ENCODE results near the gene TEAD4.

TEAD4 gene

DNA sequence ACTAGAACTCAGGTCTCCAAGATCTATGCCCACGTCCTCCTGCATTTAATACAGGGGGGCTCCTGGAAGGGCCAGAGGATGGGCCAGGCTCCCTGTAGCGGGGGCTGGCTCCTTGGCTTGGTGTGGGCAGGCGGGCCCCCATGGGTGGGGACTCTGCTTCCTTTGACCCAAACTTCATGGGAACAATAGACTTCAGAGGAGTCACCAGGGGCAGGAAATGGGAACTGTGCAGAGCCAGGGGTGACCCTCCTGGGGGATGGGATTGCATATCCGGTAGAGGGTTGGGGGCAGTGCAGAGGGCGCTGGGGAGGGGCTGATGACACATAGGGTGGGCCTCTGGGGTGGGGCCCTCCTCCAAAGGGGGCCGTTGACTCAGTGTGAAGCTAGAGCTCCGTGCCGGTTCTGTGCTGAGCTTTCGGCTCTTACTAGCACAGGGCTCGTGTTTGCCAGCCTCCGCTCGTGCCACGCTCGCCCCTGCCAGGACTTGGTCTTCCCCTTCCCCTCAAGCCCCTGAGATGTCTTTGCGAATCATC, 4.6 kb downstream of the TEAD4 start:
- TF ChIP-seq EZH2 (IDR thresholded peaks at IDR 0.05) (no peak), POLR2AphosphoS5 (IDR thresholded peaks at IDR 0.05; ENCODE audit: borderline replicate concordance, low read depth, low read length) (no peak)
- no peak overlapping the region for H3K4me3 ChIP-seq
- DNase-seq (ENCODE audit: low read depth, low spot score), result no peak
- H3K9me3 ChIP-seq (ENCODE audit: low read depth, low read length), result no peaks in the 10 kb centered on the region
- H3K36me3 ChIP-seq (ENCODE audit: insufficient read depth, low read length), result peaks cover 10% of the 10 kb centered on the region
- no peak overlapping the region for H3K27ac ChIP-seq
- no peak overlapping the region for H3K9ac ChIP-seq (ENCODE audit: insufficient read length)

DNA sequence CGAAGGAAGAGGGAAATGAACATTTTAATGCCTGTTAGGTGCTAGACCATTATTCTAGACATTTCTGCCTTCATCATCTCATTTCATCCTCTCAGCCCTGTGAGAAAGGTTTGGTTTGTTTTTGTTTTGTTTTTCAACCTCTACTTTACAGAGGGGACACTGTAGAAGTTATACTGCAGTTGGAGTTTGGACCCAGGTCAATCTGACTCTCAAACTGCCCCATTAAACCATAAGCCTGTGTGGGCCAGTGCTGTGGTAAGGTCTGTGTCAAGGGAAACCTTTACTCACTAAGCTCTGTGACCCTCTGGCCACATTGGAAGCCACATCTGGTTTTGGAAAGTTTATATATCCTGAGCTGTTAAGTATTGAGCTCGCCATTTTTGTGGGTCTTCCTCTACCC, 8.5 kb downstream of the TEAD4 start:
- no peaks in the 10 kb centered on the region for H3K9me3 ChIP-seq (ENCODE audit: low read depth, low read length)
- no peak overlapping the region for H3K9ac ChIP-seq (ENCODE audit: insufficient read length)
- no peak overlapping the region for H3K4me3 ChIP-seq
- TF ChIP-seq EZH2 (IDR thresholded peaks at IDR 0.05), result no peak
- no peak for TF ChIP-seq FOXP2 (optimal IDR thresholded peaks at IDR 0.05; ENCODE audit: control extremely low read depth, extremely low read length, insufficient read depth)
- TF ChIP-seq POLR2AphosphoS5 (IDR thresholded peaks at IDR 0.05; ENCODE audit: borderline replicate concordance, low read depth, low read length), result no peak
- H3K36me3 ChIP-seq (ENCODE audit: insufficient read depth, low read length), result peaks cover 22% of the 10 kb centered on the region
- peak overlapping the region; percentile 33; the same call in 1 of the 2 replicates for H3K27ac ChIP-seq
- DNase-seq (ENCODE audit: low read depth, low spot score), result no peak

- Histone ChIP-seq H3K27ac (no peak overlapping the region), H3K9ac (ENCODE audit: insufficient read length) (no peak overlapping the region), H3K9me3 (ENCODE audit: low read depth, low read length) (no peaks in the 10 kb centered on the region), H3K36me3 (ENCODE audit: insufficient read depth, low read length) (peaks cover 18% of the 10 kb centered on the region), H3K4me3 (no peak overlapping the region)
- no peak for TF ChIP-seq FOXP2 (optimal IDR thresholded peaks at IDR 0.05; ENCODE audit: control extremely low read depth, extremely low read length, insufficient read depth)
- TF ChIP-seq POLR2AphosphoS5 (IDR thresholded peaks at IDR 0.05; ENCODE audit: borderline replicate concordance, low read depth, low read length), result no peak
- no peak for TF ChIP-seq EZH2 (IDR thresholded peaks at IDR 0.05)
- no peak for DNase-seq (ENCODE audit: low read depth, low spot score)
These were observed 11.5 kb downstream of the TEAD4 start for GRCh38 chr12:2970744-2971143.

- no peak for DNase-seq (ENCODE audit: low read depth, low spot score)
- H3K36me3 ChIP-seq (ENCODE audit: insufficient read depth, low read length), result peaks cover 14% of the 10 kb centered on the region
- TF ChIP-seq EZH2 (IDR thresholded peaks at IDR 0.05) (no peak), POLR2AphosphoS5 (IDR thresholded peaks at IDR 0.05; ENCODE audit: borderline replicate concordance, low read depth, low read length) (no peak)
These were observed 14.4 kb downstream of the TEAD4 start for GRCh38 chr12:2973566-2973965.

DNA sequence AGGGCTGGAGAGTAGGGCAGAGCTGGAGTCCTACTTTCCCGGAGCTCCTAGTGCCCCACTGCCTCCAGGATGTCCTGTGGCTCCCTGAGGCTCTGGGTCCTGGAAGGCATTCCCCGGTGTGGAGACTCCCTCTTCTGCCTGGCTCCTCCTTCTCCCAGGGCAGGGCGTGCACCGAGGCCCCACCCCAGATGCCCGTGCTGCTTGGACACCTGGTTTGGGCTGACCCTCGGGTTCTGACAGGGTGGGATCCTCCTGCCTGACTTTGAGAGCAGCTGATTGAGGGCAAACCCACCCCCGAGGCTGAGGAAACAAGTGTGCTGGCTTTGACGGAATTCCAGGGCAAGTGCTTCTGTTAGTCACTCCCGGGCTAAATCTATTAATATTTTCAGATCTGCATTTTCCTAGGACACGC, 15.4 kb downstream of the TEAD4 start:
- Histone ChIP-seq H3K4me3 (no peak overlapping the region), H3K9ac (ENCODE audit: insufficient read length) (no peak overlapping the region), H3K9me3 (ENCODE audit: low read depth, low read length) (no peaks in the 10 kb centered on the region), H3K27ac (no peak overlapping the region), H3K36me3 (ENCODE audit: insufficient read depth, low read length) (peaks cover 12% of the 10 kb centered on the region; the same call in 1 of the 2 replicates)
- TF ChIP-seq EZH2 (IDR thresholded peaks at IDR 0.05) (no peak), POLR2AphosphoS5 (IDR thresholded peaks at IDR 0.05; ENCODE audit: borderline replicate concordance, low read depth, low read length) (no peak), FOXP2 (optimal IDR thresholded peaks at IDR 0.05; ENCODE audit: control extremely low read depth, extremely low read length, insufficient read depth) (no peak)
- no peak for DNase-seq (ENCODE audit: low read depth, low spot score)

More at GRCh38 chr12:2973566-2973965, 14.4 kb downstream of the TEAD4 start:
- Histone ChIP-seq H3K9ac (ENCODE audit: insufficient read length) (no peak overlapping the region), H3K4me3 (no peak overlapping the region), H3K9me3 (ENCODE audit: low read depth, low read length) (no peaks in the 10 kb centered on the region), H3K27ac (no peak overlapping the region)

DNA sequence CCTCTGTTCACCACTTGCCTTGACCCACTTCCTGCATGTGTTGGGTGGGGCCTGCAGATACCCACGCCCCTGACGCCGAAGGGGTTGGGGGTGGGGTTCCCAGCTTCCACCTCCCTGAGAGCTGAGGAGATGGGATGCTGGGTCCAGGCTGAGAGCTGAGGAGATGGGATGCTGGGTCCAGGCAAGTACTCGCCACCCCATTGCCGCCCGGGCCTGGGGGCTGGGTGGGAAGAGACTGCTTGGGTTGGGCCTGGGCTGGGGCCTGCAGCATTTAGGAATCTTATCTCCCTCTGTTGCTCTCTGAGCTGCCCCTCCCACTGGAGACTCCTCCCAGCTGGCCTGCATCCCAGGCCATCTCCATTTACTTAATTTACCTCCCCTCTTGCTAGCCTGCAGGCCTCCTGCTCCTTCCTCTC, 17.4 kb downstream of the TEAD4 start:
- TF ChIP-seq POLR2AphosphoS5 (IDR thresholded peaks at IDR 0.05; ENCODE audit: borderline replicate concordance, low read depth, low read length), result no peak
- no peak overlapping the region for H3K9ac ChIP-seq (ENCODE audit: insufficient read length)
- H3K36me3 ChIP-seq (ENCODE audit: insufficient read depth, low read length), result peaks cover 4% of the 10 kb centered on the region; the same call in 1 of the 2 replicates
- H3K27ac ChIP-seq, result no peak overlapping the region
- no peak for DNase-seq (ENCODE audit: low read depth, low spot score)
- no peak overlapping the region for H3K4me3 ChIP-seq
- no peaks in the 10 kb centered on the region for H3K9me3 ChIP-seq (ENCODE audit: low read depth, low read length)

- Histone ChIP-seq H3K36me3 (ENCODE audit: insufficient read depth, low read length) (peaks cover 4% of the 10 kb centered on the region; the same call in 1 of the 2 replicates), H3K27ac (no peak overlapping the region)
- DNase-seq (ENCODE audit: low read depth, low spot score), result no peak
These were observed 18.6 kb downstream of the TEAD4 start for GRCh38 chr12:2977776-2978175.

DNA sequence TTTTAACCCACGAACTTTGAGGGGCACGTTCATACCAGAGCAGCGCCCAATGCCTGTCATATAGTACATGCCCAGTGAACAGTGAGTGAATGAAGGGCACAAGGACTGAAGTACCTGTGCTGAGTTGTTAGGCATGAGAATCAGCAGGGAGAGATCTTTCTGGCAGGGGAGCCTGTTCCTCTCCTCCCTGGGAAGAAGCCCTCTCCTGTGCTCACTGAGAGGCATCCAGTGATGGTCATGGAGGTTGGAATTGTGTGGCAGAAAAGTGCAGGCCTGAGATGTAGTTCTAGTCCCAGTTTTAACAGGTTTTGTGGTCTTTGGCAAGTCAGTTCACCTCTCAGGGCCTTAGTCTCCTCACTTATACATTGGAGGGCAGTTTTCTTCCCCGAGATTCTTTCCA, 20.6 kb downstream of the TEAD4 start:
- Histone ChIP-seq H3K9ac (ENCODE audit: insufficient read length) (no peak overlapping the region), H3K36me3 (ENCODE audit: insufficient read depth, low read length) (peaks cover 11% of the 10 kb centered on the region; the same call in 1 of the 2 replicates), H3K27ac (no peak overlapping the region), H3K4me3 (no peak overlapping the region), H3K9me3 (ENCODE audit: low read depth, low read length) (no peaks in the 10 kb centered on the region)
- TF ChIP-seq EZH2 (IDR thresholded peaks at IDR 0.05) (no peak), FOXP2 (optimal IDR thresholded peaks at IDR 0.05; ENCODE audit: control extremely low read depth, extremely low read length, insufficient read depth) (no peak), POLR2AphosphoS5 (IDR thresholded peaks at IDR 0.05; ENCODE audit: borderline replicate concordance, low read depth, low read length) (no peak)
- DNase-seq (ENCODE audit: low read depth, low spot score), result no peak

More at GRCh38 chr12:2977776-2978175, 18.6 kb downstream of the TEAD4 start:
- TF ChIP-seq POLR2AphosphoS5 (IDR thresholded peaks at IDR 0.05; ENCODE audit: borderline replicate concordance, low read depth, low read length) (no peak), FOXP2 (optimal IDR thresholded peaks at IDR 0.05; ENCODE audit: control extremely low read depth, extremely low read length, insufficient read depth) (no peak)
- H3K4me3 ChIP-seq, result no peak overlapping the region
- H3K9ac ChIP-seq (ENCODE audit: insufficient read length), result no peak overlapping the region
- H3K9me3 ChIP-seq (ENCODE audit: low read depth, low read length), result no peaks in the 10 kb centered on the region

DNA sequence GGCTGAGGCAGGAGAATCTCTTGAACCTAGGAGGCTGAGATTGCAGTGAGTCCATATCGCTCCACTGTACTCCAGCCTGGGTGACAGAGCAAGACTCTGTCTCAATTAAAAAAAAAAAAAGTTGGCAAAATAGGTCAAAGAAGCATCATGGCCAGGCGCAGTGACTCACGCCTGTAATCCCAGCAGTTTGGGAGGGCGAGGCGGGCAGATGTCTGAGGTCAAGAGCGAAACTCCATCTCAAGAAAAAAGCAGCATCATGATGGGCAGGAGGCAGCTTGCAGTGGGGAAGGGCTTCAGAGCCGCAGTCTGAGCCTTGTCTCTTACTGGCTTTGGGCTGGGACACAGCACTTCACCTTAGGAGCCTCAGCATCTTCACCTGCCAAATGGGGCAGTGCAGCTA, 21.4 kb downstream of the TEAD4 start:
- no peak overlapping the region for H3K27ac ChIP-seq
- DNase-seq (ENCODE audit: low read depth, low spot score), result no peak
- TF ChIP-seq FOXP2 (optimal IDR thresholded peaks at IDR 0.05; ENCODE audit: control extremely low read depth, extremely low read length, insufficient read depth) (no peak), EZH2 (IDR thresholded peaks at IDR 0.05) (no peak), POLR2AphosphoS5 (IDR thresholded peaks at IDR 0.05; ENCODE audit: borderline replicate concordance, low read depth, low read length) (no peak)
- no peak overlapping the region for H3K4me3 ChIP-seq
- H3K36me3 ChIP-seq (ENCODE audit: insufficient read depth, low read length), result peaks cover 11% of the 10 kb centered on the region; the same call in 1 of the 2 replicates
- no peaks in the 10 kb centered on the region for H3K9me3 ChIP-seq (ENCODE audit: low read depth, low read length)
- no peak overlapping the region for H3K9ac ChIP-seq (ENCODE audit: insufficient read length)

All from SK-N-MC (cell line).